NCI-H1436 (cell line): ENCODE data around the gene PNMA1.
"Not testable (repeated sequence)": the region's sequence is repeated elsewhere in the genome, so short reads cannot be mapped to it uniquely, and the experiment has no call there.

Experiments used
- DNase-seq: peaks from one replicate; lab custom pipeline; 2025; lab: John Stamatoyannopoulos, UW

The PNMA1 gene

GRCh38 chr14:73715707-73716106 lies 1.5 kb upstream of the PNMA1 start:
- no peak for DNase-seq

GRCh38 chr14:73714656-73715081 lies 485 bp upstream of the PNMA1 start:
- no peak for DNase-seq

GRCh38 chr14:73713206-73713802 lies 880 bp downstream of the PNMA1 start:
- DNase-seq = peak; percentile 3

GRCh38 chr14:73712540-73713180 lies 1.5 kb downstream of the PNMA1 start:
- peak; percentile 24 for DNase-seq

GRCh38 chr14:73712071-73712506 lies 2.1 kb downstream of the PNMA1 start:
- DNase-seq = no peak

GRCh38 chr14:73710737-73711136 lies 3.4 kb downstream of the PNMA1 start:
- DNase-seq = no peak

- DNase-seq = no peak
Observed at GRCh38 chr14:73709904-73710469, 4.2 kb downstream of the PNMA1 start.

- not testable (repeated sequence) for DNase-seq
Observed at GRCh38 chr14:73708076-73708475, 6.1 kb downstream of the PNMA1 start.

- no peak for DNase-seq
Observed at GRCh38 chr14:73700325-73700724, 13.9 kb downstream of the PNMA1 start.

- no peak for DNase-seq
Observed at GRCh38 chr14:73696466-73697400, 17.5 kb downstream of the PNMA1 start.

GRCh38 chr14:73695997-73696396 lies 18.2 kb downstream of the PNMA1 start:
- no peak for DNase-seq

GRCh38 chr14:73695082-73695481 lies 19.1 kb downstream of the PNMA1 start:
- DNase-seq = no peak

- DNase-seq = no peak
Observed at GRCh38 chr14:73694083-73694482, 20.1 kb downstream of the PNMA1 start.

- no peak for DNase-seq
Observed at GRCh38 chr14:73686901-73687300, 27.3 kb downstream of the PNMA1 start.

GRCh38 chr14:73685328-73685727 lies 28.9 kb downstream of the PNMA1 start:
- no peak for DNase-seq

GRCh38 chr14:73684627-73685026 lies 29.6 kb downstream of the PNMA1 start:
- DNase-seq = no peak

GRCh38 chr14:73680821-73681220 lies 33.4 kb downstream of the PNMA1 start:
- DNase-seq = no peak

GRCh38 chr14:73678698-73679097 lies 35.5 kb downstream of the PNMA1 start:
- DNase-seq = no peak

GRCh38 chr14:73674986-73675385 lies 39.2 kb downstream of the PNMA1 start:
- no peak for DNase-seq

- DNase-seq = no peak
Observed at GRCh38 chr14:73667854-73668253, 46.3 kb downstream of the PNMA1 start.

GRCh38 chr14:73666583-73666982 lies 47.6 kb downstream of the PNMA1 start:
- DNase-seq = no peak

- no peak for DNase-seq
Observed at GRCh38 chr14:73665130-73665529, 49.1 kb downstream of the PNMA1 start.
